Measurements from ENCODE around the gene INHBE.

Gene INHBE

GRCh38 chr12:57479043-57479375 is 23.9 kb downstream of the INHBE start:
- Histone ChIP-seq H3K9me3 (ENCODE audit: control insufficient read depth, low read length) (no peaks in the 10 kb centered on the region), H3K36me3 (ENCODE audit: control insufficient read depth, insufficient read depth, low read length, severe bottlenecking) (no peaks in the 10 kb centered on the region), H3K9ac (ENCODE audit: low read length) (no peak overlapping the region), H3K27me3 (replicated peaks; ENCODE audit: control insufficient read depth, insufficient read depth, low read length) (peaks cover 69% of the 10 kb centered on the region), H3K4me3 (ENCODE audit: low read length) (no peak overlapping the region), H3K4me1 (ENCODE audit: control insufficient read depth, insufficient read depth, low read length) (peaks cover 10% of the 10 kb centered on the region)
- no peak for DNase-seq (ENCODE audit: low read depth)

GRCh38 chr12:57479376-57480115 is 24.4 kb downstream of the INHBE start, which contains the start of gene ARHGAP9:
TSS of gene ARHGAP9 (minus strand) at chr12:57479866. CDS start at chr12:57479406, 460 bp downstream.
- no peak within 1 kb of the TSS for H3K9ac ChIP-seq (ENCODE audit: low read length)
- no peaks in the 10 kb centered on the region for H3K9me3 ChIP-seq (ENCODE audit: control insufficient read depth, low read length)
- H3K4me3 ChIP-seq (ENCODE audit: low read length) = no peak within 1 kb of the TSS
- H3K4me1 ChIP-seq (ENCODE audit: control insufficient read depth, insufficient read depth, low read length) = peaks cover 10% of the 10 kb centered on the region
- DNase-seq (ENCODE audit: low read depth) = no peak
- peaks cover 64% of the 10 kb centered on the region for H3K27me3 ChIP-seq (replicated peaks; ENCODE audit: control insufficient read depth, insufficient read depth, low read length)
- H3K36me3 ChIP-seq (ENCODE audit: control insufficient read depth, insufficient read depth, low read length, severe bottlenecking) = no peaks in the 10 kb centered on the region

GRCh38 chr12:57481671-57482070 is 26.6 kb downstream of the INHBE start:
- Histone ChIP-seq H3K9ac (ENCODE audit: low read length) (no peak overlapping the region), H3K4me1 (ENCODE audit: control insufficient read depth, insufficient read depth, low read length) (no peaks in the 10 kb centered on the region), H3K9me3 (ENCODE audit: control insufficient read depth, low read length) (no peaks in the 10 kb centered on the region), H3K4me3 (ENCODE audit: low read length) (no peak overlapping the region), H3K36me3 (ENCODE audit: control insufficient read depth, insufficient read depth, low read length, severe bottlenecking) (no peaks in the 10 kb centered on the region), H3K27me3 (replicated peaks; ENCODE audit: control insufficient read depth, insufficient read depth, low read length) (peaks cover 43% of the 10 kb centered on the region)
- no peak for DNase-seq (ENCODE audit: low read depth)

- Histone ChIP-seq H3K9me3 (ENCODE audit: control insufficient read depth, low read length) (no peaks in the 10 kb centered on the region), H3K4me1 (ENCODE audit: control insufficient read depth, insufficient read depth, low read length) (no peaks in the 10 kb centered on the region), H3K36me3 (ENCODE audit: control insufficient read depth, insufficient read depth, low read length, severe bottlenecking) (no peaks in the 10 kb centered on the region), H3K27me3 (replicated peaks; ENCODE audit: control insufficient read depth, insufficient read depth, low read length) (peaks cover 30% of the 10 kb centered on the region), H3K4me3 (ENCODE audit: low read length) (no peak overlapping the region), H3K9ac (ENCODE audit: low read length) (no peak overlapping the region)
- DNase-seq (ENCODE audit: low read depth) = peak; percentile 58
Observed at GRCh38 chr12:57483466-57483865, 28.4 kb downstream of the INHBE start.

GRCh38 chr12:57485695-57486094 is 30.6 kb downstream of the INHBE start:
- DNase-seq (ENCODE audit: low read depth) = no peak
- peaks cover 9% of the 10 kb centered on the region for H3K4me1 ChIP-seq (ENCODE audit: control insufficient read depth, insufficient read depth, low read length)
- no peak overlapping the region for H3K4me3 ChIP-seq (ENCODE audit: low read length)
- H3K36me3 ChIP-seq (ENCODE audit: control insufficient read depth, insufficient read depth, low read length, severe bottlenecking) = peaks cover 17% of the 10 kb centered on the region
- no peaks in the 10 kb centered on the region for H3K9me3 ChIP-seq (ENCODE audit: control insufficient read depth, low read length)
- no peak overlapping the region for H3K9ac ChIP-seq (ENCODE audit: low read length)
- H3K27me3 ChIP-seq (replicated peaks; ENCODE audit: control insufficient read depth, insufficient read depth, low read length) = peaks cover 9% of the 10 kb centered on the region

GRCh38 chr12:57487055-57487596 is 32.0 kb downstream of the INHBE start:
- H3K4me1 ChIP-seq (ENCODE audit: control insufficient read depth, insufficient read depth, low read length) = peaks cover 9% of the 10 kb centered on the region
- H3K9me3 ChIP-seq (ENCODE audit: control insufficient read depth, low read length) = no peaks in the 10 kb centered on the region
- peak overlapping the region; percentile 90 for H3K4me3 ChIP-seq (ENCODE audit: low read length)
- DNase-seq (ENCODE audit: low read depth) = no peak
- no peaks in the 10 kb centered on the region for H3K27me3 ChIP-seq (replicated peaks; ENCODE audit: control insufficient read depth, insufficient read depth, low read length)
- H3K9ac ChIP-seq (ENCODE audit: low read length) = peak overlapping the region; percentile 91
- peaks cover 31% of the 10 kb centered on the region for H3K36me3 ChIP-seq (ENCODE audit: control insufficient read depth, insufficient read depth, low read length, severe bottlenecking)

- Histone ChIP-seq H3K36me3 (ENCODE audit: control insufficient read depth, insufficient read depth, low read length, severe bottlenecking) (peaks cover 37% of the 10 kb centered on the region), H3K4me3 (ENCODE audit: low read length) (peak within 1 kb of the TSS; percentile 90), H3K4me1 (ENCODE audit: control insufficient read depth, insufficient read depth, low read length) (peaks cover 9% of the 10 kb centered on the region), H3K27me3 (replicated peaks; ENCODE audit: control insufficient read depth, insufficient read depth, low read length) (no peaks in the 10 kb centered on the region), H3K9me3 (ENCODE audit: control insufficient read depth, low read length) (no peaks in the 10 kb centered on the region), H3K9ac (ENCODE audit: low read length) (peak within 1 kb of the TSS; percentile 91)
- peak; percentile 99 for DNase-seq (ENCODE audit: low read depth)
Observed at GRCh38 chr12:57487597-57488401, 32.7 kb downstream of the INHBE start, which contains the start of gene MARS1. TSS of gene MARS1 (plus strand) at chr12:57488068. CDS start at chr12:57488091, 23 bp downstream.

- DNase-seq (ENCODE audit: low read depth) = peak; percentile 42
Observed at GRCh38 chr12:57488402-57489156, 33.5 kb downstream of the INHBE start.

GRCh38 chr12:57489157-57489641 is 34.1 kb downstream of the INHBE start:
- Histone ChIP-seq H3K4me1 (ENCODE audit: control insufficient read depth, insufficient read depth, low read length) (peaks cover 9% of the 10 kb centered on the region), H3K27me3 (replicated peaks; ENCODE audit: control insufficient read depth, insufficient read depth, low read length) (no peaks in the 10 kb centered on the region), H3K4me3 (ENCODE audit: low read length) (peak overlapping the region; percentile 90), H3K36me3 (ENCODE audit: control insufficient read depth, insufficient read depth, low read length, severe bottlenecking) (peaks cover 43% of the 10 kb centered on the region), H3K9ac (ENCODE audit: low read length) (peak overlapping the region; percentile 91), H3K9me3 (ENCODE audit: control insufficient read depth, low read length) (no peaks in the 10 kb centered on the region)
- no peak for DNase-seq (ENCODE audit: low read depth)

More at GRCh38 chr12:57488402-57489156, 33.5 kb downstream of the INHBE start:
- Histone ChIP-seq H3K36me3 (ENCODE audit: control insufficient read depth, insufficient read depth, low read length, severe bottlenecking) (peaks cover 40% of the 10 kb centered on the region), H3K9ac (ENCODE audit: low read length) (peak overlapping the region; percentile 91), H3K4me3 (ENCODE audit: low read length) (peak overlapping the region; percentile 90), H3K27me3 (replicated peaks; ENCODE audit: control insufficient read depth, insufficient read depth, low read length) (no peaks in the 10 kb centered on the region), H3K4me1 (ENCODE audit: control insufficient read depth, insufficient read depth, low read length) (peaks cover 9% of the 10 kb centered on the region), H3K9me3 (ENCODE audit: control insufficient read depth, low read length) (no peaks in the 10 kb centered on the region)

GRCh38 chr12:57490126-57490525 is 35.0 kb downstream of the INHBE start:
- Histone ChIP-seq H3K27me3 (replicated peaks; ENCODE audit: control insufficient read depth, insufficient read depth, low read length) (no peaks in the 10 kb centered on the region), H3K36me3 (ENCODE audit: control insufficient read depth, insufficient read depth, low read length, severe bottlenecking) (peaks cover 44% of the 10 kb centered on the region), H3K9me3 (ENCODE audit: control insufficient read depth, low read length) (no peaks in the 10 kb centered on the region), H3K4me1 (ENCODE audit: control insufficient read depth, insufficient read depth, low read length) (peaks cover 9% of the 10 kb centered on the region), H3K4me3 (ENCODE audit: low read length) (no peak overlapping the region), H3K9ac (ENCODE audit: low read length) (no peak overlapping the region)
- DNase-seq (ENCODE audit: low read depth) = no peak
